Ovary (tissue), 3 donors: Measurements from ENCODE around the gene TKFC.

Source experiments
- EP300 ChIP-seq: sonication (generic); formaldehyde crosslinking; IDR thresholded peaks from one replicate; pipeline ENCODE4 v1.6.1; 2017; ENCODE audit warnings: antibody characterized with exemption
- POLR2A ChIP-seq: fragments of 450-650 bp; IDR thresholded peaks from one replicate; pipeline ENCODE4 v1.6.1; 2017; ENCODE audit warnings: antibody characterized with exemption, mild to moderate bottlenecking, moderate library complexity
- TF ChIP-seq, protein P1 (sequence below), 3 donors: fragments of 450-650 bp in 2 of 3; fragments of 200-600 bp in 1 of 3; IDR thresholded peaks; one replicate each; pipeline versions ENCODE4 v1.5.1 to v1.8.0; 2016 to 2022; ENCODE audit warnings: antibody characterized with exemption in 3 of 3, mild to moderate bottlenecking in 1 of 3
- donor health status: DM: no; HTN: no; CAD: no.

DNA sequence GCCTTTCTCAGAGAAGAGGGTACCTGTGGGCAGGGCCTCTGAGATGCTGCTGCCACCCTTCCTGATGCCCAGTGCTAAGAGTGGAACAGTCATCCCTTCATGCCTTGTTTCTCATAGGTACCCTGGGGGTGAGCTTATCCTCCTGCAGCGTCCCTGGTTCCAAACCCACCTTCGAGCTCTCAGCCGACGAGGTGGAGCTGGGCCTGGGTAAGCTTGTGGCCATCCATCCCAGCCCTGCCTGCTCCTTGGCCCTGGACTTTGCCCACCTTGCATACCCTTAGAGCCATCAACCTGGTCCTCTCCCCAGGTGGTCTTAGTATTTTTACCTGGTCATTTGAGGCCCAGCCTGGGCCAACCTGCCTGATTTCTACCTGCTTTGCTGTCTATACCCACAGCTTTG is 8.7 kb downstream of the TKFC start:
- TF ChIP-seq, protein P1, sequence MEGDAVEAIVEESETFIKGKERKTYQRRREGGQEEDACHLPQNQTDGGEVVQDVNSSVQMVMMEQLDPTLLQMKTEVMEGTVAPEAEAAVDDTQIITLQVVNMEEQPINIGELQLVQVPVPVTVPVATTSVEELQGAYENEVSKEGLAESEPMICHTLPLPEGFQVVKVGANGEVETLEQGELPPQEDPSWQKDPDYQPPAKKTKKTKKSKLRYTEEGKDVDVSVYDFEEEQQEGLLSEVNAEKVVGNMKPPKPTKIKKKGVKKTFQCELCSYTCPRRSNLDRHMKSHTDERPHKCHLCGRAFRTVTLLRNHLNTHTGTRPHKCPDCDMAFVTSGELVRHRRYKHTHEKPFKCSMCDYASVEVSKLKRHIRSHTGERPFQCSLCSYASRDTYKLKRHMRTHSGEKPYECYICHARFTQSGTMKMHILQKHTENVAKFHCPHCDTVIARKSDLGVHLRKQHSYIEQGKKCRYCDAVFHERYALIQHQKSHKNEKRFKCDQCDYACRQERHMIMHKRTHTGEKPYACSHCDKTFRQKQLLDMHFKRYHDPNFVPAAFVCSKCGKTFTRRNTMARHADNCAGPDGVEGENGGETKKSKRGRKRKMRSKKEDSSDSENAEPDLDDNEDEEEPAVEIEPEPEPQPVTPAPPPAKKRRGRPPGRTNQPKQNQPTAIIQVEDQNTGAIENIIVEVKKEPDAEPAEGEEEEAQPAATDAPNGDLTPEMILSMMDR (IDR thresholded peaks at IDR 0.05) = no peak
- TF ChIP-seq POLR2A (no peak), EP300 (no peak)
